Keratinocyte (primary cell): ENCODE data around the gene SERPINI2. TPM values are rescaled to one million over a fixed set of nuclear protein-coding genes. Genes with fewer than 3 reads are reported as not detected.

Experiments used
- DNase-seq: peaks from one replicate; pipeline ENCODE4 v3.0.0-alpha.2; 2011; ENCODE audit warnings: low read depth, missing footprints, low spot score
- FAIRE-seq: peaks from 2 replicates; lab custom pipeline; 2011; peaks lifted over from hg19 to GRCh38; lab: Jason Lieb, UNC
- H2AFZ ChIP-seq: 2 replicates; pipeline ENCODE4 v1.6.0; 2012; ENCODE audit warnings: low read length, control low read depth, inconsistent platforms; ENCODE audit not compliant: control insufficient read depth
- H3K27ac ChIP-seq: 2 replicates; pipeline ENCODE4 v1.5.1; 2011; ENCODE audit warnings: low read length; ENCODE audit not compliant: control insufficient read depth, insufficient read depth
- H3K27me3 ChIP-seq: 3 replicates; pipeline ENCODE4 v1.6.0; 2011; ENCODE audit warnings: low read length; ENCODE audit not compliant: control insufficient read depth, insufficient read depth; ENCODE audit errors: extremely low read depth
- H3K36me3 ChIP-seq, 2 experiments: 2 replicates in 1 of 2; 3 replicates in 1 of 2; pipeline ENCODE4 v1.5.1; 2011; ENCODE audit warnings: low read length in 2 of 2, mild to moderate bottlenecking in 1 of 2; ENCODE audit not compliant: control insufficient read depth in 2 of 2, insufficient read depth in 2 of 2; ENCODE audit errors: extremely low read depth in 1 of 2
- H3K4me1 ChIP-seq: 3 replicates; pipeline ENCODE4 v1.5.1; 2011; ENCODE audit warnings: low read length; ENCODE audit not compliant: control insufficient read depth, insufficient read depth; ENCODE audit errors: extremely low read depth
- H3K4me2 ChIP-seq: 3 replicates; pipeline ENCODE4 v1.6.0; 2011; ENCODE audit warnings: low read depth, low read length; ENCODE audit not compliant: control insufficient read depth, insufficient read depth; ENCODE audit errors: extremely low read depth
- H3K4me3 ChIP-seq, 3 experiments: fragments of 200-600 bp in 1 of 3; sonication (generic) in 1 of 3; 2 replicates in 2 of 3; 3 replicates in 1 of 3; pipeline ENCODE4 v1.5.1; 2011 to 2016; ENCODE audit warnings: low read length in 3 of 3, mild to moderate bottlenecking in 3 of 3, control low read depth in 2 of 3, inconsistent platforms in 1 of 3, low read depth in 1 of 3, mixed read lengths in 1 of 3, mixed run types in 1 of 3, moderate library complexity in 1 of 3; ENCODE audit not compliant: control insufficient read depth in 2 of 3, insufficient read depth in 2 of 3; ENCODE audit errors: extremely low read depth in 1 of 3
- H3K79me2 ChIP-seq: 2 replicates; pipeline ENCODE4 v1.6.0; 2012; ENCODE audit warnings: low read length; ENCODE audit not compliant: control insufficient read depth, insufficient read depth
- H3K9ac ChIP-seq: 3 replicates; pipeline ENCODE4 v1.6.0; 2011; ENCODE audit warnings: low read length; ENCODE audit not compliant: control insufficient read depth, insufficient read depth; ENCODE audit errors: extremely low read depth
- H3K9me1 ChIP-seq: 3 replicates; pipeline ENCODE4 v1.6.0; 2011; ENCODE audit warnings: low read length; ENCODE audit not compliant: control insufficient read depth, insufficient read depth; ENCODE audit errors: extremely low read depth
- H3K9me3 ChIP-seq: 2 replicates; pipeline ENCODE4 v1.5.1; 2012; ENCODE audit warnings: low read depth, low read length; ENCODE audit not compliant: control insufficient read depth
- H4K20me1 ChIP-seq: 3 replicates; pipeline ENCODE4 v1.6.0; 2011; ENCODE audit warnings: low read length; ENCODE audit not compliant: control insufficient read depth, insufficient read depth; ENCODE audit errors: extremely low read depth
- CTCF ChIP-seq, 3 experiments: IDR thresholded peaks in 1 of 3; conservative IDR thresholded peaks in 1 of 3; optimal IDR thresholded peaks in 1 of 3; 2 replicates in 2 of 3; 3 replicates in 1 of 3; pipeline versions ENCODE3 to v1.5.1; 2011; ENCODE audit warnings: low read length in 3 of 3, mild to moderate bottlenecking in 3 of 3, moderate library complexity in 2 of 3, control low read depth in 1 of 3, inconsistent platforms in 1 of 3; ENCODE audit not compliant: insufficient read depth in 2 of 3; ENCODE audit errors: extremely low read depth in 1 of 3
- EZH2 ChIP-seq: IDR thresholded peaks from one replicate; pipeline ENCODE4 v1.6.1; 2012; ENCODE audit warnings: inconsistent platforms, mild to moderate bottlenecking, low read length, moderate library complexity
- dilution Hi-C: fragments of 300-500 bp; cut with MboI; formaldehyde crosslinking; loops from one replicate; pipeline ENCODE4 v1.7.0; 2020; ENCODE audit warnings: low sequenced_read_pairs; ENCODE audit not compliant: extremely low pct_ligation_motif_present
- polyA plus RNA-seq, 5 experiments: library from polyadenylated mRNA; depleted of rRNA in 3 of 5; stranded (reverse) in 3 of 5; stranded (forward) in 1 of 5; unstranded in 1 of 5; fragments of >200 nt; gene quantifications; 1 replicate in 1 of 5; 2 replicates in 3 of 5; 3 replicates in 1 of 5; pipeline versions ENCODE4 v1.2.1 to v1.2.3, GENCODE V29; 2011 to 2012; ENCODE audit warnings: missing spikeins in 2 of 5, low read depth in 1 of 5, low replicate concordance in 1 of 5

SERPINI2 gene
- polyA plus RNA-seq, 1 donor (not counting 4 experiments of a cell fraction or from before 2014, with no cell fraction given), result not detected

GRCh38 chr3:167467848-167468611 is 5.8 kb downstream of the SERPINI2 start:
- DNase-seq (no peak), FAIRE-seq (no peak)
- no peak overlapping the region for H2AFZ ChIP-seq
- dilution Hi-C loops, result no loop called here
- no peaks in the 10 kb centered on the region for H3K79me2 ChIP-seq
- no peak overlapping the region for H3K4me3 ChIP-seq
- H3K27me3 ChIP-seq, result no peaks in the 10 kb centered on the region
- no peak overlapping the region for H3K4me2 ChIP-seq
- H3K9me1 ChIP-seq, result no peaks in the 10 kb centered on the region
- H3K4me1 ChIP-seq, result no peaks in the 10 kb centered on the region
- TF ChIP-seq CTCF (optimal IDR thresholded peaks at IDR 0.05 in 1 of 3, IDR thresholded peaks at IDR 0.05 in 1 of 3, conservative IDR thresholded peaks at IDR 0.05 in 1 of 3; ENCODE audit: extremely low read depth in 1 of 3, insufficient read depth in 2 of 3, low read length in 3 of 3) (no peak), EZH2 (no peak)
- H4K20me1 ChIP-seq, result no peaks in the 10 kb centered on the region
- no peak overlapping the region for H3K9ac ChIP-seq
- no peaks in the 10 kb centered on the region for H3K36me3 ChIP-seq
- no peaks in the 10 kb centered on the region for H3K9me3 ChIP-seq
- no peak overlapping the region for H3K27ac ChIP-seq

- no peaks in the 10 kb centered on the region for H3K4me1 ChIP-seq
- H3K4me3 ChIP-seq, result no peak overlapping the region
- TF ChIP-seq EZH2 (no peak), CTCF (optimal IDR thresholded peaks at IDR 0.05 in 1 of 3, IDR thresholded peaks at IDR 0.05 in 1 of 3, conservative IDR thresholded peaks at IDR 0.05 in 1 of 3; ENCODE audit: extremely low read depth in 1 of 3, insufficient read depth in 2 of 3, low read length in 3 of 3) (no peak)
- no peak for DNase-seq
- H3K9me3 ChIP-seq, result no peaks in the 10 kb centered on the region
- no peaks in the 10 kb centered on the region for H3K27me3 ChIP-seq
- no peak overlapping the region for H2AFZ ChIP-seq
- FAIRE-seq, result no peak
- no peaks in the 10 kb centered on the region for H4K20me1 ChIP-seq
- H3K79me2 ChIP-seq, result no peaks in the 10 kb centered on the region
- dilution Hi-C loops, result no loop called here
- no peak overlapping the region for H3K4me2 ChIP-seq
- H3K27ac ChIP-seq, result no peak overlapping the region
- no peak overlapping the region for H3K9ac ChIP-seq
- H3K36me3 ChIP-seq, result no peaks in the 10 kb centered on the region
- H3K9me1 ChIP-seq, result no peaks in the 10 kb centered on the region
Observed at GRCh38 chr3:167466966-167467365, 6.9 kb downstream of the SERPINI2 start.
